Measurements from ENCODE around the gene PLXNA4.

GRCh38 chr7:132187391-132187790 lies 388.9 kb downstream of the PLXNA4 start:
- TF ChIP-seq, protein P1, sequence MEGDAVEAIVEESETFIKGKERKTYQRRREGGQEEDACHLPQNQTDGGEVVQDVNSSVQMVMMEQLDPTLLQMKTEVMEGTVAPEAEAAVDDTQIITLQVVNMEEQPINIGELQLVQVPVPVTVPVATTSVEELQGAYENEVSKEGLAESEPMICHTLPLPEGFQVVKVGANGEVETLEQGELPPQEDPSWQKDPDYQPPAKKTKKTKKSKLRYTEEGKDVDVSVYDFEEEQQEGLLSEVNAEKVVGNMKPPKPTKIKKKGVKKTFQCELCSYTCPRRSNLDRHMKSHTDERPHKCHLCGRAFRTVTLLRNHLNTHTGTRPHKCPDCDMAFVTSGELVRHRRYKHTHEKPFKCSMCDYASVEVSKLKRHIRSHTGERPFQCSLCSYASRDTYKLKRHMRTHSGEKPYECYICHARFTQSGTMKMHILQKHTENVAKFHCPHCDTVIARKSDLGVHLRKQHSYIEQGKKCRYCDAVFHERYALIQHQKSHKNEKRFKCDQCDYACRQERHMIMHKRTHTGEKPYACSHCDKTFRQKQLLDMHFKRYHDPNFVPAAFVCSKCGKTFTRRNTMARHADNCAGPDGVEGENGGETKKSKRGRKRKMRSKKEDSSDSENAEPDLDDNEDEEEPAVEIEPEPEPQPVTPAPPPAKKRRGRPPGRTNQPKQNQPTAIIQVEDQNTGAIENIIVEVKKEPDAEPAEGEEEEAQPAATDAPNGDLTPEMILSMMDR (IDR thresholded peaks at IDR 0.05): no peak
- TF ChIP-seq EP300 (IDR thresholded peaks at IDR 0.05; ENCODE audit: low read depth): no peak
- no peak for TF ChIP-seq POLR2A (IDR thresholded peaks at IDR 0.05)
- no peak for TF ChIP-seq POLR2AphosphoS5 (IDR thresholded peaks at IDR 0.05)
